Pulmonary artery endothelial cell (primary cell): Measurements from ENCODE around the gene ABTB2. TPM values are rescaled to one million over a fixed set of nuclear protein-coding genes. Genes with fewer than 3 reads are reported as not detected.

ENCODE experiments used
- DNase-seq: peaks from one replicate; pipeline ENCODE4 v3.0.0-alpha.2; 2011; ENCODE audit warnings: low read depth, low spot score
- total RNA-seq: library from RNA; depleted of rRNA; stranded (reverse); fragments of >200 nt; gene quantifications from 2 replicates; pipeline ENCODE4 v1.2.3, GENCODE V29; 2014

ABTB2 gene
- total RNA-seq, 1 donor from 2014 or later = 0.07 TPM

GRCh38 chr11:34341931-34342533 is 15.8 kb downstream of the ABTB2 start:
- DNase-seq = no peak

- DNase-seq = no peak
Measured at GRCh38 chr11:34341096-34341495, 16.7 kb downstream of the ABTB2 start.

GRCh38 chr11:34340653-34341052 is 17.2 kb downstream of the ABTB2 start:
- no peak for DNase-seq

GRCh38 chr11:34339149-34340064 is 18.4 kb downstream of the ABTB2 start:
- DNase-seq = no peak

GRCh38 chr11:34337016-34337415 is 20.8 kb downstream of the ABTB2 start:
- no peak for DNase-seq

GRCh38 chr11:34335801-34336200 is 22.0 kb downstream of the ABTB2 start:
- DNase-seq = no peak

- no peak for DNase-seq
Measured at GRCh38 chr11:34335331-34335730, 22.5 kb downstream of the ABTB2 start.

- no peak for DNase-seq
Measured at GRCh38 chr11:34333787-34334186, 24.0 kb downstream of the ABTB2 start.

- DNase-seq = no peak
Measured at GRCh38 chr11:34332524-34332923, 25.3 kb downstream of the ABTB2 start.

GRCh38 chr11:34331736-34332135 is 26.1 kb downstream of the ABTB2 start:
- DNase-seq = no peak

- DNase-seq = no peak
Measured at GRCh38 chr11:34331329-34331728, 26.5 kb downstream of the ABTB2 start.

- DNase-seq = no peak
Measured at GRCh38 chr11:34330653-34331052, 27.2 kb downstream of the ABTB2 start.

- DNase-seq = no peak
Measured at GRCh38 chr11:34329876-34330275, 27.9 kb downstream of the ABTB2 start.

- DNase-seq = no peak
Measured at GRCh38 chr11:34328632-34328910, 29.2 kb downstream of the ABTB2 start.

- no peak for DNase-seq
Measured at GRCh38 chr11:34327804-34328631, 29.8 kb downstream of the ABTB2 start.

- no peak for DNase-seq
Measured at GRCh38 chr11:34324466-34324865, 33.3 kb downstream of the ABTB2 start.

- no peak for DNase-seq
Measured at GRCh38 chr11:34323601-34324000, 34.2 kb downstream of the ABTB2 start.

- no peak for DNase-seq
Measured at GRCh38 chr11:34318111-34319037, 39.4 kb downstream of the ABTB2 start.

GRCh38 chr11:34317666-34318065 is 40.1 kb downstream of the ABTB2 start:
- DNase-seq = no peak

- DNase-seq = no peak
Measured at GRCh38 chr11:34317036-34317360, 40.8 kb downstream of the ABTB2 start.

- no peak for DNase-seq
Measured at GRCh38 chr11:34316347-34317035, 41.3 kb downstream of the ABTB2 start.
